ENCODE results near the gene KIAA0513.
"Not testable (repeated sequence)": the region's sequence is repeated elsewhere in the genome, so short reads cannot be mapped to it uniquely, and the experiment has no call there.

Gene KIAA0513

GRCh38 chr16:85029408-85029784 lies 1.8 kb downstream of the KIAA0513 start:
- peak; percentile 27 for DNase-seq (ENCODE audit: low spot score)

- DNase-seq (ENCODE audit: low spot score), result no peak
These were observed 2.4 kb downstream of the KIAA0513 start for GRCh38 chr16:85029981-85030401.

- DNase-seq (ENCODE audit: low spot score), result no peak
These were observed 3.9 kb downstream of the KIAA0513 start for GRCh38 chr16:85031451-85031850.

- DNase-seq (ENCODE audit: low spot score), result not testable (repeated sequence)
These were observed 4.6 kb downstream of the KIAA0513 start for GRCh38 chr16:85032187-85032586.

GRCh38 chr16:85033171-85033570 lies 5.6 kb downstream of the KIAA0513 start:
- DNase-seq (ENCODE audit: low spot score), result no peak

- no peak for DNase-seq (ENCODE audit: low spot score)
These were observed 7.2 kb downstream of the KIAA0513 start for GRCh38 chr16:85034591-85035433.

GRCh38 chr16:85036236-85037049 lies 8.8 kb downstream of the KIAA0513 start:
- no peak for DNase-seq (ENCODE audit: low spot score)

- DNase-seq (ENCODE audit: low spot score), result peak; percentile 36
These were observed 9.4 kb downstream of the KIAA0513 start for GRCh38 chr16:85037050-85037410.

GRCh38 chr16:85037721-85038120 lies 10.1 kb downstream of the KIAA0513 start:
- no peak for DNase-seq (ENCODE audit: low spot score)

GRCh38 chr16:85040685-85041084 lies 13.1 kb downstream of the KIAA0513 start:
- no peak for DNase-seq (ENCODE audit: low spot score)

- no peak for DNase-seq (ENCODE audit: low spot score)
These were observed 13.9 kb downstream of the KIAA0513 start for GRCh38 chr16:85041219-85042166.

GRCh38 chr16:85042167-85042526 lies 14.6 kb downstream of the KIAA0513 start:
- DNase-seq (ENCODE audit: low spot score), result no peak

GRCh38 chr16:85042606-85043005 lies 15.0 kb downstream of the KIAA0513 start:
- DNase-seq (ENCODE audit: low spot score), result no peak

- DNase-seq (ENCODE audit: low spot score), result no peak
These were observed 17.5 kb downstream of the KIAA0513 start for GRCh38 chr16:85045077-85045476.

- no peak for DNase-seq (ENCODE audit: low spot score)
These were observed 18.3 kb downstream of the KIAA0513 start for GRCh38 chr16:85045641-85046471.

GRCh38 chr16:85046472-85046916 lies 18.9 kb downstream of the KIAA0513 start:
- no peak for DNase-seq (ENCODE audit: low spot score)

- no peak for DNase-seq (ENCODE audit: low spot score)
These were observed 19.6 kb downstream of the KIAA0513 start for GRCh38 chr16:85046931-85047866.

- DNase-seq (ENCODE audit: low spot score), result no peak
These were observed 20.4 kb downstream of the KIAA0513 start for GRCh38 chr16:85047867-85048455.

GRCh38 chr16:85048921-85049562 lies 21.4 kb downstream of the KIAA0513 start:
- no peak for DNase-seq (ENCODE audit: low spot score)

All from AG08396 (cell line).